Left renal pelvis (tissue), 4 donors: ENCODE results near the gene HOXB2. TPM values are rescaled to one million over a fixed set of nuclear protein-coding genes. Genes with fewer than 3 reads are reported as not detected.

Experiments used
- DNase-seq, 4 donors: peaks; one replicate each; pipeline ENCODE4 v3.0.0-alpha.2; 2013; ENCODE audit warnings: low read depth in 4 of 4, low spot score in 3 of 4
- polyA plus RNA-seq, 4 donors: library from polyadenylated mRNA; unstranded; fragments of 120-200 nt; gene quantifications; one replicate each; pipeline ENCODE4 v1.2.1, GENCODE V29; 2013; ENCODE audit not compliant: insufficient read length in 4 of 4

HOXB2 gene
- polyA plus RNA-seq, 4 donors = 19.5 to 61.6 (median 46.1) TPM

DNA sequence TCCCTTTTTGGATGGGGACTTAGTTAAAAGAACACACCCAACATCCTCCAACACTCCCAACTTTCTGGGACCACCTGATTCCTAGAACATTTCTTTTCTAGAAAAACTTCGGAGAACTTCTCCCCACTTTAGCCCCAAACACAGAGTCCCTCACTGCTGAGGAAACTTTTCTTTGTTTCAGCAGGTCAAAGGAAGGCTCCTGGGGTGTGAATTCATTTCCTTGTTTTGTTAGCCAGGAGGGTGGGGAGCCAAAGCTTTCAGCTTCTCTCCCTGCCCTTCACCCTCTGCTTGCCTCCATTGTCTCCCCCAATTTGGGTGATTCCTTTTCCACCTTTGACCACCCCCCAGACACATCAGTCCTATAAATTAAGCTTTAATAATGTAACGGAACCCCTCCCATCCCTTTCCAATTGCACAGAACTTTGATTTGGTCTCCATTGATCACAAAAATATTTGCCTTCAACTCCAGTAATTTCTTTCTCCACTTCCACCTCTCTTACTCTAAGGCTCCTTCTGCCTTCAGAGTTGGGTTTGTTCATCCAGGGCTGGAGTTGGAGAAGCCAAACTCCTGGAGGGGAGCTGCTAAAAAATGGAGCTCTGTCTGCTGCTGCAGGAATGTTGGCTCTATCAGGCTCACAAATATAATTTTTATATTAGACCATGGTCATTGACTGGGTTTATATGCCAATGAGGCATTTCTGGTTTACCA lies 22.9 kb upstream of the HOXB2 start:
- DNase-seq = no peak

DNA sequence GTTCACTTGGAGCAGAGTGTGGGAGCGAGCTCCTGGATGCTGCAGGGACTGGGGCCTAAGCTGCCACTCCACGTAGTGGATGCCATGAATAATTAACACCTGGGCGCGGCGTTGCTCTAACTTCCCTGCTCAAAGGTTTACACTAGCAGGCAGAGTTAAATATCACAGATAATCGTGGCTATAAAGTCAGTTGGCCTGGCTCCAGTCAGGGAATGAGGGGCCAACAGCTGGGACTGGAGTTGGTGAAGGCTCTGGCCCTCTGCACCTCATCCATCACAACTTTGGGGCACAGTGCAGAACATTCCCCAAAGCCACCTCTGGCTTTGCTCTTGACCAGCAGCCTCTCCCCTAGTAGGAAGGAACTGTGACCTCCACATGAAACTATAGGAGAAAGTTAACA lies 22.3 kb upstream of the HOXB2 start:
- DNase-seq = no peak

DNA sequence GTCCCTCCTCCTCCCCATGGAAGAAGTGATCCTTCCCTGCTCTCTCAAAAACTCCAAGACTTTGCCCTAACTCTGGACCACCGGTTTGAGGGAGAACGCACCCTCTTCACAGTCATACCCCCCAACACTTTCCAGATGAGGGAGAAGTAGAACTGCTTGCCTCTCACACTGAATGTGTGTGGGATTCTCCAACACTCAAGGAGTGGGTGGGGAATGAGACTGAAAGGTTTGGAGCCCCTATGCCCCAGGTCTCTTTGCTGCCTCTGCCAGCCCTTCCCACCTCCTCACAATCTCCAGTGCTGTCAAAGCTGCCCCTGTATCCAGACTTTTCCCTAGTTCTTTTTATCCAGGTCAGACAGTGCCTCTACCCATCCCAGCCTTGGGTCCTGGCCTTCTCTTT lies 21.8 kb upstream of the HOXB2 start:
- no peak for DNase-seq

DNA sequence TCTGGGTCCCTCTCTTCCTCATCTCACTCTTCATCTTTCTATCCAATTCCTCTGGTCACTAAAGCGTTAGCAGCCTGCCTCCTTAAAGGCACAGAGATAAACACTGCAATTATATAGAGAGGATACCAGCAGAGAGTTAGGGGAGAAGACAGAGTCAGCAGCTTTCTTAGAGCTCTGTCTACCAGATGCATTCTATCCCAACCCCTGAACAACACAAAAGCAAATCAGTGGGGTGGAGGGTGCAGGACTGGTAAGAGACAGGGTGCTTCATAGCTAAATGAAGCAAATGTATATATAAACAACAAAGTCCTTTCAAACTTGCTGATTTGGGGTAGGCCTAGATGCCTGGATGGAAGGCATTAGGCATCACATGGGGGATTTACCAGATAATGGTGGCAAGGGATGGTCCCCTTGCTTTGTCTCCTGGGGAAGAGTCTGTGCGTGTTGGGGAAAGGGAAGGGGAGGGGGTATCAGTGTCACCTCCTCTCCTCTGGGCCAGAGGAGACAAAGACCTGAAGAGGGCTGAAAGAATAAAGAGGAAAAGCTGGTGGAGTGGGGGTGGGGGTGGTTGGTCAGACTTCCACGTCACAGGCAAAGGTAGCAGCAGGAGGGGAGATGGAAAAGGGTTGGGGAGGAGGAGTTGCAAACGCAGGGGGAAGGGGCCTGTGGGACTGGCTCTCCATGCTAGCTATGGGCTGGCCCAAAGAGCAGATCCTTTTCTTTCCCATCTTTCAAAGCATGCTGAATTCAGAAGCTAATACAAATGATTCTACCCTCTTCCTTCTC lies 21.2 kb upstream of the HOXB2 start:
- no peak for DNase-seq

DNA sequence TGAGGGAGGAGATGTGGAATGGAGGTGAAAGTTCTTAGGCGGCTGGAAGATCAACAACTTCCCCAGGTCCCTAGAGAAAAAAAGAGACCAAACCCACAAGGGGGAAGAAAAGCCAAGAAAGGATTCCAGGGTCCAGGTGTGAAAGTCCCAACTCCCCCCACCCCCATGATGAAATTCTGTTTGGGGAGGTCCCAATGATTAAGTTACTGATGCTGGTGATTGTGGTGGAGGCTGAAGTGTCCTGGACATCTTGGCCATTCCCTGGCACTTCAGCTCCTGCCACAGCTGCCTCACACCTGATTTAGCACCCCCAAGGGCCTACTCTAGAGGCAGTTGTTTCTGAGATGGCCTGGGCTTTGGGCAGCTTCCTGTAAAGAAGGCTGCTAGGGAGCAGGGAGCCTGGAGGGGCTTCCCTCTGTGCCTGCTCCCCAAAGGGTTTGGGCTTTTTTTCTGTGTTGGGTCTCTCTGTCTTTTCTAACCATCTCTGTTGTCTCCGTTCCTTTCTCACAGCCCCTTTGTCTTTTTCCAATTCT lies 20.2 kb upstream of the HOXB2 start:
- DNase-seq = no peak

DNA sequence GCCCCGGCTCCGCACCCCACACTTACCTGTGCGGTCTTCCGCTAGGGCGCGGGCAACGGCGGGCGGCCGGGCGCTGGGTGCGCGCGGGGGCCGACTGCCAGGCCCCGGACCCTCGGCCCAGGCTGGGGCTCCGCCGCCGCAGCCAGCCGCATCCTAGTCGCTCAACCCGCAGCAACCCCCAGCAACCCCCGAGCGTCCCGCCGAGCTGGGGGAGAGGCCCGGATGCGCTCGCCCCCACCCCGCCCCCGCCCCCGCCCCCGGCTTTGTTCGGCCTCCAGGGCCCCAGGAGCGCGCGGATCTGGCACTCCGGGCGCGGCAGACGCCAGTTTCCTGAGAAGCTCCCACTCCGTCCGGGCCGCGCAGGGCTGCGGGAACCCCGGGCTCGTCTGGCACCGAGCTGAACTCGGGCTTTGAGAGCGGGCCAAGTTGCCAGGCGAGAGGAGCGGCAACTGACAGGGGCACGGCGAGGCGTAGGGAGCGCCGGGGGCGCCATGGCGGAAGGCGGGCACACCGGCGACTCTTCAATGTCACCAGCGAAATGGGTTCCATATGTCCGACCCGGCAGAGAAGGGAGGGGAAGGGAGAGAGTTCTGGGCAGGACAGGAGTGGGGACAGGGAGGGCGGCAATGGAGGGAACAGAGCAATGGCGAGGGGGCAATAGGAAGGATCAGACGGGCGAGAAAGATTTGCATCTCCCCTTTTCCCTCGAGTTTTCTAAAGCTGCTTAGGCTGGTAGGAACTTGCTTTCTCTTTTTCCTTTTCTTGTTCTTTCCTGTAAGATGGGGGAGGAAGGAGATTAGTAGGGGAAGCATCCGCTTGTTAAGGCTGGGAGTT lies 19.5 kb upstream of the HOXB2 start:
- DNase-seq = no peak

DNA sequence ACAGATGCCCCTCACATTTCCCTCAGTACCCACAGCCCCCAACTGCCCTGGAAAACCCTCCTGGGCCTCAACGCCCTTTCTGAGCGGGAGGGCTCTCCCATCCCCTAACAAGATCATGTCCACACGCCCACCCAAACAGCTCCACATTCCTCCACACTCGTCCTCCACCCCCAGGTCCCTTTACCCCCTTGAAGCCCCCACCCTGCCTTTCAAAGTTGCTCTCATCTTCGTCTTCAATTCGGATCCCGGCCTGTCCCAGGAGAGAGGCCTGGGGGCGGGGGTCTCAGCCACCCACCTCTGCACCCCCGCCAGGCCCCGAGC lies 18.9 kb upstream of the HOXB2 start:
- DNase-seq = no peak

DNA sequence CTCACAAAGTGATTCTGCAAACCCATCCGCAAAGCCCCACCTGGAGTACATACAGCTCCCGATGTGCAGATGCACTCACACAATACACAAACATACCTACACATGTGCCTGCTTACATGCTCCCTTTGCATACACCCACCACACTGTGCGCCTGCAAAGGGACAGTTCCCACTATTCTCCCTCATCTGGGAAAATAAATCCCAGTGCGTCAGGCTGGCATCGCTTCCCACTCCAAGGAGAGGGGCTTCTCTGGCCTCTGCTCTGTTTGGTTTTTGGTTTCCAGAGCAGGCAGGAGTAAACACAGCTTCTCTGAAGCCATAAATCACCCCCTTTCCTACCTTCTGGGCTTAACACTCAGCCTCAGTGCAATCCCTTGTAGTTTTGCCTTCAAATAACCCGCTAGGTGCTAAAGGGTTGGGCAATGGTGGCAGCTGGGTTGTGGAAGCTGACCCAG lies 18.5 kb upstream of the HOXB2 start:
- peak in 1 of 4 donors; percentile 73 for DNase-seq

DNA sequence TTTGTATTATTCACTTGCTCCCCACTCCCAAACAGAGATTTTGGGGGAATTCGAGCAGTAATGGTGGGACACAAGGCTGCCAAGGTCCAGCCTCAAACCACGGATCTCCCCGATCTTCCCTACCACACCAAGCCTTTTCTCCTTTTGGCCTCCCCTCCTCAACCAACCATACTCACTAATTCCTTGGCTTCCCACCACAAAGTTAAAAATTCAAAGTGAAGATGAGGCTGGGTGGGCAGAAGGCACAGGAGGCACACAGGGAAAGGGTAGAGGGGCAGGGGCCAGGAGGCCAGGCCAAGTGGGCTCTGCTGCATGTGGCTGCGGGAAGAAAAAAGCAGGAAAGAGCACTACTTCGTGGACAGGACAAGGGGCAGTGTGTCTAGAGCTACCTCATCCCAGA lies 18.0 kb upstream of the HOXB2 start:
- no peak for DNase-seq

DNA sequence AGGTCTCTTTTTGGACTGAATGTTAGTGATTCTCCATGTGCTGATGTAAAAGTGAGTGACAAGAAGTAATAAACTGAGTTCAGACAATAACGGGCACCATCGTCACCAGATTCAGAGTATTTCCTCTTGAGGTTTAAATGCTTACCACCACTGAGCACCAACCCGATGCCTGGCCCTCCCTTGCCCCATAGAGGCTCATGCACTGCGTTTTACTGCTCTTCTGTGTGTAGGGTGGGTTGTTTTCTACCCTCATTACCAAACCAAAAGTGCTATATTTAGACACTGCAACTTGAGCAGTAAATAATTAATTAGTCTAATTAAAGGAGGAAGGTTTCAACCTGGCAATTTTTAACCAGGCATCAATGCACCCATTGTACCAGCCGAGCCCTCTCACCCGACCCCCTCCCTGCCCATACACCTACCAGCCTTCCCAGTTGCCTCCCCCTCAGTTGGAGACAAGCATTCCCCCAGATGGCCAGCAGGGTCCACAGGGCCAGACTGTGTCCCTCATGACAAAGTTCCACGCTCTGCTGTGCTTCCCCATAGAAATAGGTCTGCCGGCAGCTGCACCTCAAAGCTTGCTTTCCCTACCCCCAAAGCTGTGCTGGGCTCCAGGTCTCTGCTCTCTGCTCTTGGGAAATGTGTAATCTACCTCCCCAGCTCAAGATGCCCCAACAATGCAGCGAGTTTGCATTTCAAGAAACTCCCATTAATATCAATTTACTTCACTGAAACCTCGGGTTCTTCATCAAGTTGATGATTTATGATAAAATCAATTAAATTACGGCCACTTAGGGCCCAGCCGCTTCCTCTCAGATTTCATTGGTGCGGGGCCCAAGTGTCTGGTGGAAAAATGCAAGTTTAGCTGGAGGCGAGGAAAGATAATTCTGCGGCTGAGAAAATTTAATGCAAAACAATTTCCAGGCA lies 17.2 kb upstream of the HOXB2 start:
- DNase-seq = no peak

DNA sequence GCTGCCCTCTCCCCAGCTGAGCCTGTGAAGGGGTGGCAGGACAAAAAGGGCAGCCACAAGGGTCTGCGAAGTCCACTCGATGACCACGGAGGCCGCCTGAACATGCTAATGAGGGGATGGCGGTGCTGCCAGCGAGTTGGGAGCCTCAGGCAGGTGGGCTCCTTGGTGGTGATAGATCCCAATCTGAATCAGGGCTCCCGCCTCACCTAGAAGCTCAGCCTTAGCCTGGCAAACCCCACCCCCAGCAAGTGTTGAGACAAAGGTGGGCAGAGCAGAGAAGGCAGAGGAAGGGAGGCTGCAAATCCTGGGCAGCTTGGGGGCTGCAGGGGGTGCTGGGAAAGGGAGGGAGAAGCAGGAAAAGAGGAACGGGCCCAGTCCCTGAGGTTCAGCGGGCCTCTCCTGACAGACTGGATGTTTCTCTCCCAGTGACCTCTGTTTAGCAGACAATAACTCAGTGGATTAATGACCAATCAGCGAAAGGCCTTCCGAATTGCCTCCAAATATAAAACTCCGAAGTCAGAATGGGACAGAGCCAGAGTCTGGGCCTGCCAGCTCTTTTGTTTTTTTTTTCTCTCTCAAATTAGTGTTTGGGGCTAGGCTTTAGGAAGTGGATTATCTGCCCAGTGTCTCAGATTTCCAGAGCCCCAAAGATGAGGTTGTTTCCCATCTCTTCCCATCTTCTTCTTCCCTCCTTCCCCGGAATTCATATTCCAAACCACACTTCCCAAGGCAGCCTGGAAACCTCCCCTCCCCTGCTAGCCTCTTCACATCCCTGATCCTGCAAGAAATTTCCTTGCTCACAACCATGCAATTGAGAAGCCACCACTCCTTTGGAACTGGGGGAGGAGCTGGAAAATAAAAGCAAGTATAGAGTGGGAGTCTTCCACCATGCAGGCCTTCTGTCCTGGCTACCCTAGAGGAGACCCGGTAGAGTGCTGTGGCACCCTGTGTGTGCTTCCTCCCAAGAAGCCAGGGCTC lies 15.2 kb upstream of the HOXB2 start:
- no peak for DNase-seq

DNA sequence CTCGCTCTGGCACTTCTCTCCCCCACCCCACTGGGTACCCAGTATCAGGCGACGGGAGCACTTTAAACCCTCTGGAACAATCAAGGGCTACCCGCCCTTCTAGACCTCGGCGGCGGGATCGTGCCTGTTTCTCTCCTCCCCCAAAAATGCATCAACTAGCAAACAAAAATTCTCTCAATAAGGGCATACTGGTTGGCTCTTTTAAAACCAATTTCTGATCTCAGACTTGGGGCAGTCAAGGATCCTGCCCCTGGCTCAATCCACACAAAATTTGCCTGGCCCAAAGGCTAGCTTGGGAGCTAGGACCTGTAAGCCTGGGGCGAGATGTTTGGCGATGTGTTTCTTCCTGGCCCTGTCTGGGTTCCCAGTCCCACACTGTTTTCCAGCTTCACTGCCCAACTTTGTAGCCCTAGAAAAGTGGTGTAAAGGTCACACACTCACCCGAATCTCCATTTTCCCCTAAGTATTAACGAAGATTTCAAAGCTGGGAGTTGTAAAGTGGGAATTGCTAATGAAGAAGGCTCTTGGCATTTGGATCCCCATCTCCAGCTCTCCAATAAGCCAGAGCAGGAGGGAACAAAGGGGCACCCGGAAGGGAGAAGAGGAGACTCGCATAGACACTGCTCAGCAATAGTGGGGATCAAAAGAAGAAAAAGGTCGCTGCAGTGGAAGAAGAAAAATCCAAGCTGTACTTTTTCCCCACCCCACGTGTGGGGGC lies 14.4 kb upstream of the HOXB2 start:
- DNase-seq = no peak

DNA sequence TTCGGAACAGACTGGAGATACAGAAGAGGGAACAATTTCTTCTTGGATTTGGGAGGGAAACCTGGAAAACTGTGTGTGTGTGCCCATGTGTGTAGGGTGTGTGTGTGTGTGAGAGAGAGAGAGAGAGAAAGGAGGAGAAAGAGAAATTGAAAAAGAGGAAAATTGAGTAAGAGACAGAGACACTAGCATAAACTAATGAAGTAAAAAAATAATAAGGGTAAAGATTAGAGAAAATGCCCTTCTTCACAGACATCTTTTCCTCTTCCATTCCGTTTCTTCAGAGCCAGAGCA lies 13.9 kb upstream of the HOXB2 start:
- DNase-seq = no peak

DNA sequence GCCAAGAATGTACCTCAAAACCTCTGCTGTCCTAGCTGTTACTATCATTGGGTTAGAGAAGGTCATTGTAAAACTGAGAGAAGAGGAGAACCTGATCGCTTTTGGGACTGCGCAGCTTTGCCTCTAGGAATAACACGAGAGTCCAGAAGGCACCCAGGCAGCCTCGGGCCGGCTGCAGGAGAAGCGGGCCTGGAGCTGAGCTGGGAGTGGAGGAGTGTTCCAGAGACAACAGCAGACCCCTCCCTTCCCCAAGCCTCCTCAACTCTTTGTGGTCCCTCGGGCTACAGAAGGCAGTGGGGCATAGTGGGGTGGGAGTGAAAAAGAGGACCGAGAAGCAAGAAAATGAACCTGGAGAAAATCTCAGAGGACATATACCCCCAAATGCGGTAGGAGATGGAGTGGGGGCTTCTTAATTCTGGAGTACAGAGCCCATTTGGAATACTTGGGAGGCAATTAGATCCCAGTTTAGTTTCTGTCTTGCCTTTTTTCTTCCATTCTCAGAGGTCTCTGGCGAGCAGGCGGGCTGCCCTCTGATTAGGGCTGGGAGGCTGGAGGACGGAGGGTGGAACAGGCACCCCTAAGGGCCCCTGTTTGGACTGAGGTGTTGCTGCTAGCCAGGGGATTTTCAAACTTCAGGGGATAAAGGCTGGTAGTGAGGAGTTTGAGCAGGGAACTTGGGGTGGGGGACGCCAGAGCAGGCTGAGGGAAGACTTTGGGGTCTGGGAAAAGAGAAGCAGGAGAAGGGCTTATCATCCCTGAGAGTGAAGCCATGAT lies 13.3 kb upstream of the HOXB2 start:
- DNase-seq = no peak

DNA sequence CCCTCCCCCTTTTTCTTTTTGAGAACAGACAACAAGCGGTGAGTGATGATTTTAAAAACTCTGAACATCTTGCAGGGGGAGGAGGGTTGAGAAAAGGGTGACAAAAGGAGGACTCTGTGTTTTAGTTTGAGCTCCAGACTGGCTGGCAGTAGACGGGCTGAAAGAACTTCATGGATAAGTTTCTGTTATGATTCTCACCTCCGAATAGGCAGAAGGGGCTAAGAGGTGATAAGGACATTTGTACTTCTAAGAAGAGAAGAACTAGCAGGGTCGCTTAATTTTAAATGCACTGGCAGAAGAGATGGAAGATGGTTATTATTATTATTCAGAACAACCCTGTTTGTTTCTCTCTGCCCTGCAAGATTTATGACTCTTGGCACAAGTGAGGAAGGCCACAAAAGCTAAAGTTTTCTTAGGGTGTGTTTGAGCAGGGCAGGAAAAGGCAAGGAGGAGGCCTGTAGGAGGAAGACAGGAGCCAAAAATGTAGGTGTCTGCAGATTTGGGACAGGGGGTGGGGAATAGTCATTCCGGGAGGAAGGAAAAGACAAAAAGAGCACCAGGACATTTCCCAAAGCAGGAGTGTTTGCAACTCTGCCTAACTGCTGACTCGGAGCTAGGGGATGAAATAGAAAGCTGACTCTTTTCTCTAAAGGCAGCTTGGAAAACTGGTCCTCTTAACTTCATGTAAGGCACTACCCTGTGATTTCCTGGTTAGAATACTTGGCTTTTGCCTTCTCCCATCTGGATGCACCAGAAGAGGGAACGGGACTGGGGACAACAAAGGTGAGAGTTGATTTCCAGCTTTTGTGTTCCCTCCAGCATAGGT lies 11.9 kb upstream of the HOXB2 start:
- no peak for DNase-seq

DNA sequence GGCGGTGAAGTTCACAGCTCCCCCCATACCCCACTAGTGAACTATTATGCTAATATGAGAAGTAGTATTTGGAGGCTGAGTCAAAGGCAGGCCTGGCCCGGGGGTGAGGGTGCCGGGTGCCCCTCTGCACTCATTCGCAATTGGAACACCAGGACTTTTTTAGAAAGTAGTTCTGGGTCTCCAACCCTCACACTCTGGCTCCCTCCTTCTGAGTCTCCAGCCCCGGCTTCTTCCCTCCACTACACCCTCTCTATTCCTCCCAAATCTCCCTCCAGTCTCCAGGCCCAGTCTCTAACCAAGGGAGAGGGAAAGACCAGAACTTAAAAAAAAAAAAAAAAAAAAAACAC lies 11.3 kb upstream of the HOXB2 start:
- no peak for DNase-seq
